ENCODE results near the gene TET2.

- TF ChIP-seq POLR2A (IDR thresholded peaks at IDR 0.05) (no peak), CTCF (IDR thresholded peaks at IDR 0.05) (no peak), POLR2AphosphoS5 (IDR thresholded peaks at IDR 0.05) (no peak)
Measured at GRCh38 chr4:105291925-105292324, 145.2 kb downstream of the TET2 start.

All from sigmoid colon (tissue), 4 donors.